ENCODE results near the gene PPP1R27.
A peak's percentile ranks its signal among the peaks of the same experiment; 100 is the strongest.

- TF ChIP-seq CTCF (IDR thresholded peaks at IDR 0.05) (peak in 2 of 7 experiments; percentile 7 to 39), EP300 (IDR thresholded peaks at IDR 0.05) (peak; percentile 30), POLR2AphosphoS5 (IDR thresholded peaks at IDR 0.05) (peak in 2 of 3 donors; percentile 15 to 100), POLR2A (IDR thresholded peaks at IDR 0.05) (peak in 1 of 4 donors; percentile 60)
Observed at GRCh38 chr17:81871387-81872230, 36.8 kb upstream of the PPP1R27 start.
